ENCODE data around the gene PSMD11. TPM values are rescaled to one million over a fixed set of nuclear protein-coding genes. Genes with fewer than 3 reads are reported as not detected.

The PSMD11 gene
- total RNA-seq, 1 donor from 2014 or later = 130 TPM

GRCh38 chr17:32491371-32492263, 47.3 kb downstream of the PSMD11 start:
- DNase-seq = no peak

- DNase-seq = no peak
Observed at GRCh38 chr17:32492264-32492589, 47.9 kb downstream of the PSMD11 start.

- no peak for DNase-seq
Observed at GRCh38 chr17:32492648-32493289, 48.5 kb downstream of the PSMD11 start.

GRCh38 chr17:32493571-32493970, 49.3 kb downstream of the PSMD11 start:
- no peak for DNase-seq

- DNase-seq = no peak
Observed at GRCh38 chr17:32493976-32494513, 49.7 kb downstream of the PSMD11 start.

- DNase-seq = no peak
Observed at GRCh38 chr17:32494621-32495358, 50.5 kb downstream of the PSMD11 start.

- DNase-seq = peak; percentile 54
Observed at GRCh38 chr17:32495359-32496231, 51.3 kb downstream of the PSMD11 start.

- no peak for DNase-seq
Observed at GRCh38 chr17:32496395-32497073, 52.2 kb downstream of the PSMD11 start.

GRCh38 chr17:32497431-32498205, 53.3 kb downstream of the PSMD11 start:
- peak; percentile 25 for DNase-seq

- DNase-seq = no peak
Observed at GRCh38 chr17:32498391-32498790, 54.1 kb downstream of the PSMD11 start.

- no peak for DNase-seq
Observed at GRCh38 chr17:32502013-32502412, 57.7 kb downstream of the PSMD11 start.

- no peak for DNase-seq
Observed at GRCh38 chr17:32502710-32503109, 58.4 kb downstream of the PSMD11 start.

- peak; percentile 54 for DNase-seq
Observed at GRCh38 chr17:32503251-32504165, 59.2 kb downstream of the PSMD11 start.

- DNase-seq = no peak
Observed at GRCh38 chr17:32504166-32504990, 60.1 kb downstream of the PSMD11 start.

- no peak for DNase-seq
Observed at GRCh38 chr17:32508926-32509325, 64.6 kb downstream of the PSMD11 start.

- DNase-seq = no peak
Observed at GRCh38 chr17:32510466-32510865, 66.2 kb downstream of the PSMD11 start.

- DNase-seq = no peak
Observed at GRCh38 chr17:32512328-32512727, 68.0 kb downstream of the PSMD11 start.

- DNase-seq = no peak
Observed at GRCh38 chr17:32513579-32513978, 69.3 kb downstream of the PSMD11 start.

GRCh38 chr17:32514606-32515005, 70.3 kb downstream of the PSMD11 start:
- no peak for DNase-seq
